AG09309 (cell line): Measurements from ENCODE around the gene BCL2.

Source experiments
- DNase-seq: peaks from one replicate; pipeline ENCODE4 v3.0.0-alpha.2; 2010; ENCODE audit warnings: low read depth
- H3K4me3 ChIP-seq: 2 replicates; pipeline ENCODE4 v1.5.1; 2011; ENCODE audit warnings: mild to moderate bottlenecking, low read depth, low read length, moderate library complexity; ENCODE audit not compliant: control insufficient read depth
- TF ChIP-seq, protein P1 (sequence below): IDR thresholded peaks from 2 replicates; pipeline ENCODE4 v1.5.1; 2011; ENCODE audit warnings: mild to moderate bottlenecking, low read depth, low read length, inconsistent platforms; ENCODE audit not compliant: insufficient read depth, control insufficient read depth; ENCODE audit errors: missing control alignments

BCL2 gene

DNA sequence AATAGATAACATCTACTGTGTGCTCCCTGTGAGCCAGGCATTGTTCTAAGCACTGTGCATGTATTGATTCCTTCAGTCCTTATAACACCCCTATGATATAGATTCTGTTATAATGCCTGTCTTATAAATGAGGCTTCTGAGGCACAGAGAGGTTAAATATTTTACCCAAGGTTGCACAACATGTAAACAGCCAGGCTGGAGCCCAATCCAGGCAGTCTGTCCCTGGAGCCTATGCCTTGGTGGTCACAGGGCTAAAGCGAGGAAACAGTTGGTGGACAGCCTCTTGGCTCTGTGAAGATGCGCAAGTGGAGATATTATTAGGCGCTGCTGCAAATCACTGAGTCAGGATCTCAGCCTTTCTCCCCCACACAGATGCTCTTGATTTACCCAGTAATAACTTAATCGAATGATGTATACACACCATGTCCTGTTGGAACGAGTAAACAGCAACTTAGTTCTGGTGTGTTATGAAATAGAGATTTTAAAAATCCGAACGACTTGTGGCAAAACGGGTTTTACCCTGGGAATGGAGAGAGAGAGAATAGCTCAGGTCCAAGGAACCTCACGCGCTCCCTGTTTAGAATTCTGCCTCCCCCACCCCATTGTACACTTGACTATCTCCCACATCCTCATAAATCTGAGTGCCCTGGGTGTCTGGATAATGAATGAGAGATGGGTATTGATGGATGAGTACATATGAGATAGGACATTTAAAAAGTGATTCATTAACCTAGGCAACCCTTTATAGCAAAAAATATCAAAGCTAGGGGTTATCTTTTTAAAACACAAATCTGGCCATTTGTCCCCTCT, 231.9 kb downstream of the BCL2 start:
- no peak overlapping the region for H3K4me3 ChIP-seq
- TF ChIP-seq, protein P1, sequence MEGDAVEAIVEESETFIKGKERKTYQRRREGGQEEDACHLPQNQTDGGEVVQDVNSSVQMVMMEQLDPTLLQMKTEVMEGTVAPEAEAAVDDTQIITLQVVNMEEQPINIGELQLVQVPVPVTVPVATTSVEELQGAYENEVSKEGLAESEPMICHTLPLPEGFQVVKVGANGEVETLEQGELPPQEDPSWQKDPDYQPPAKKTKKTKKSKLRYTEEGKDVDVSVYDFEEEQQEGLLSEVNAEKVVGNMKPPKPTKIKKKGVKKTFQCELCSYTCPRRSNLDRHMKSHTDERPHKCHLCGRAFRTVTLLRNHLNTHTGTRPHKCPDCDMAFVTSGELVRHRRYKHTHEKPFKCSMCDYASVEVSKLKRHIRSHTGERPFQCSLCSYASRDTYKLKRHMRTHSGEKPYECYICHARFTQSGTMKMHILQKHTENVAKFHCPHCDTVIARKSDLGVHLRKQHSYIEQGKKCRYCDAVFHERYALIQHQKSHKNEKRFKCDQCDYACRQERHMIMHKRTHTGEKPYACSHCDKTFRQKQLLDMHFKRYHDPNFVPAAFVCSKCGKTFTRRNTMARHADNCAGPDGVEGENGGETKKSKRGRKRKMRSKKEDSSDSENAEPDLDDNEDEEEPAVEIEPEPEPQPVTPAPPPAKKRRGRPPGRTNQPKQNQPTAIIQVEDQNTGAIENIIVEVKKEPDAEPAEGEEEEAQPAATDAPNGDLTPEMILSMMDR = no peak
- no peak for DNase-seq

DNA sequence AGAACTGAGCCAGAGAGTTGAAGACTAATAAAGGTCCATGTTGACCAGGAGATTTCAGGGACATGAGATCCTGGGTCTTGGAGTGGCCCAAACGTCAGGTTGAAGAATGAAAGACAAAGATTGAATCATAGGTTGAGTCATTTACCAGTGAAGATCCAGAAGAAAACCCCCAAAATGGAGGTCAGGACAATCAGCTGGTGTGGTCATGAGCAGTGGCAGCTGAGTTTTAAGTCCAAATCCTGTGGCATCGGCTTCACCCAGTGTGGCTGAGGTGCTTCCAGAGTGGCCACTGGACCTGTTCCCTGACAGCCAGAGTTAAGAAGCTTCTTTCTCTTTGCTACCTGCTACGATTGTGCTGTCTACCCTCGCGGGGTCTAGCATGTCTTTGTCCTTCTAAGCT, 234.0 kb downstream of the BCL2 start:
- DNase-seq = no peak
- TF ChIP-seq, protein P1 = no peak
- H3K4me3 ChIP-seq = no peak overlapping the region

DNA sequence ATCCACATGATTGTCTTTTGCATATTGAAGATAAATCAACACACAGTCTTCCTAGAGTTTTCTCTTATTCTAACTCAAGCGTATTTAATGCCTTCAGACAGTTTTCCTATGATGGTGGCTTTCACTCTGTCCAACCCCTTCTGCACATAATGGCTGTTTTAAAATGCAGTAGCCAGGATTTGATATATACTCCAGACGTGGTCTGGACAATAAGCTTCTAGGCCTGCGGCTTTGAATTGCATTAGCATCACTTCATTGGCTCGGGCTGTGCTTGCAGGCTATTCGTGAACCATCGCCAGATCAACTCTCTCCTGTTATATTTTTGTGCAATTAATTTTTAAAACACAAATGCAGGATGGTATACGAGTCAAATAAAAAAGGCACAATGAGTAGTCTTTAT, 235.3 kb downstream of the BCL2 start:
- no peak overlapping the region for H3K4me3 ChIP-seq
- TF ChIP-seq, protein P1 = no peak
- DNase-seq = no peak

DNA sequence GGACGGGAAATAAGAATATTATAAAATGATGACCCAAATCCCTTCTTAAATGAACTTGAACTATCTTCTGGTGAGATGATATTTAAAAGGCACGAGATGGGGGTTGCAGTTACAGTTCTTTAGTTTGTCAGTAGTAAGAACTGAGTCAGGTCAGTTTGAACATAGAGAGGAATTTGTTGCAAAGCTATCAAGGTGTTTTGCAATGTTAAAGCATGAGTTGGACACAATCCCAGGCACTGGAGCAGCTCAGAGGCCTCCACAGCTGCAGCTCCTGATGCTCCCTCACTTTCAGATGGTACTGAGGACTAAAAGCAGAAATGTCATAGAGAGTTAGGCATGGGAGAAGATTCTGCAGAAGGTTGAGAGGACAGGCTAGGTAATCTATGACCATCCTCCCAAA, 236.0 kb downstream of the BCL2 start:
- no peak overlapping the region for H3K4me3 ChIP-seq
- DNase-seq = no peak
- TF ChIP-seq, protein P1 = no peak

DNA sequence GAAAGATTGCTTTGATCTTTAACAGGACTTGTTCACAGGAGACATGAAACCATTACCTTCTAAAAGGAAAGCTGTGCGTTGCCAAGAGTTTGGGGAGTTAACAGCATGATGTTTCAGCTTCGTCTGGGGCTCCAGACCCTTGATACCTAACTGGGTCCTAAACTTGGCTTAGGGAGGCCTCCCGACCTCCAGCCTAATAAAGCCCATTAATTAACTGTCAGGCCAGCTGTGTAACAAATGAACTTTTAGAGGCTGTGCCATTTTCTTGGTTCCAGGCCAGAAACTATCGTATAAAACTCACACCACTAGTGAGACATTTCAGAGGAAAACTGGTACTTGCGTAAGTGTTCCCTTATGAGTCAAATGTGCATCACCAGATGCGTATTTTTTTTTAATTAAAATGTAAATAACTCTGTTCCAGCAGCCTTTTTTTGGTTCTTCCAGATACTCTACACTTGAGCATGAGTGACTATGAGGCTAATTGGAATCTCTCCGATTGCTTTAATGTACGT, 236.5 kb downstream of the BCL2 start:
- no peak overlapping the region for H3K4me3 ChIP-seq
- peak; percentile 4 for DNase-seq
- TF ChIP-seq, protein P1 = no peak

DNA sequence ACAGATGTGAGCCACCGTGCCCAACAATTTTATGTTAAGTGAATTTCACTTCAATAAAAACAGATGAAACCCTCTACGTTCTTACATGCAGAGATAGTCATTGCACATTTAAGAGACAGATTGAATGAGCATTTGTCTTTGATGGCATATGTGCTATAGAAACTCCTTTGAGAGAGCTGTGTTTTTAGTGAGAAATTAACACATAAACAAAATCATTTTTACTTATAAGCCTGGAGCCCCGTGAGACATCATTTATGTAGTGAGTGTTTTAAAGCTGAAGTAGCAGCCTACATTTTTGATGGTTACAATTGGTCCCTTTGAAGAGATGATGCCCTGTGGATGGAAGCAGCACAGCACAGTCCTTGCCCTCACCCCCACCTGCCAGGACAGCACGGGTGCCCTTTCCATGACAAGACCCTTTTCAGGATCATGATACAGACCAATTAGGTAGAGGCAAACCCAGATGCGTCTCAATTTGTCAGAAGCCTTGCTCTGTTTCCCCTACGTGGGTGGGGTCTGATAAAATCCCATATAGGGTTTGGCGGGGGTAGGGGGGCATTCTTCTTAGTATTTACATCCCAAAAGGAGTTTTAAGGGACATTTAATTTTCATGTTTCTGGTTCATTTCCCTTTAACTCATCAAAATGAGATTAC, 237.1 kb downstream of the BCL2 start:
- no peak overlapping the region for H3K4me3 ChIP-seq
- TF ChIP-seq, protein P1 = no peak
- no peak for DNase-seq
